ENCODE results near the gene RAB43.
"Not testable (repeated sequence)": the region's sequence is repeated elsewhere in the genome, so short reads cannot be mapped to it uniquely, and the experiment has no call there.

RAB43 gene

GRCh38 chr3:129139911-129140310 is 18.3 kb upstream of the RAB43 start:
- H3K4me1 ChIP-seq (ENCODE audit: insufficient read depth, low read length, poor library complexity, severe bottlenecking), result no peaks in the 10 kb centered on the region
- H3K27me3 ChIP-seq (ENCODE audit: insufficient read depth, low read length, poor library complexity, severe bottlenecking), result no peaks in the 10 kb centered on the region
- peaks cover 36% of the 10 kb centered on the region; the same call in 1 of the 2 replicates for H3K36me3 ChIP-seq (ENCODE audit: insufficient read depth, low read length)
- no peaks in the 10 kb centered on the region for H3K9me3 ChIP-seq (ENCODE audit: insufficient read depth, low read depth, low read length)
- H3K79me2 ChIP-seq (ENCODE audit: insufficient read depth, low read length), result no peaks in the 10 kb centered on the region
- no peak overlapping the region for H3K4me3 ChIP-seq (ENCODE audit: low read length, poor library complexity, severe bottlenecking)
- H2AFZ ChIP-seq (ENCODE audit: low read length), result no peak overlapping the region
- H3F3A ChIP-seq (ENCODE audit: low read depth), result no peaks in the 10 kb centered on the region
- TF ChIP-seq CTCF (conservative IDR thresholded peaks at IDR 0.05; ENCODE audit: low read length) (no peak), EZH2phosphoT487 (IDR thresholded peaks at IDR 0.05; ENCODE audit: borderline replicate concordance) (no peak)
- H4K20me1 ChIP-seq (ENCODE audit: insufficient read depth, low read length, poor library complexity, severe bottlenecking), result no peaks in the 10 kb centered on the region
- H3K9me2 ChIP-seq (replicated peaks; ENCODE audit: low read depth, low read length), result no peaks in the 10 kb centered on the region
- H3K4me2 ChIP-seq (ENCODE audit: low read depth, low read length, poor library complexity, severe bottlenecking), result no peak overlapping the region
- no peak overlapping the region for H3K9ac ChIP-seq (ENCODE audit: low read depth, low read length, poor library complexity, severe bottlenecking)

GRCh38 chr3:129136275-129136674 is 14.7 kb upstream of the RAB43 start:
- not testable (repeated sequence) for H3K4me3 ChIP-seq (ENCODE audit: low read length, poor library complexity, severe bottlenecking); H3K9me2 ChIP-seq (replicated peaks; ENCODE audit: low read depth, low read length); H3K79me2 ChIP-seq (ENCODE audit: insufficient read depth, low read length); H3K9me3 ChIP-seq (ENCODE audit: insufficient read depth, low read depth, low read length); H3K4me2 ChIP-seq (ENCODE audit: low read depth, low read length, poor library complexity, severe bottlenecking); H3F3A ChIP-seq (ENCODE audit: low read depth); H2AFZ ChIP-seq (ENCODE audit: low read length); H3K27me3 ChIP-seq (ENCODE audit: insufficient read depth, low read length, poor library complexity, severe bottlenecking); H4K20me1 ChIP-seq (ENCODE audit: insufficient read depth, low read length, poor library complexity, severe bottlenecking); H3K9ac ChIP-seq (ENCODE audit: low read depth, low read length, poor library complexity, severe bottlenecking); H3K4me1 ChIP-seq (ENCODE audit: insufficient read depth, low read length, poor library complexity, severe bottlenecking)
- H3K36me3 ChIP-seq (ENCODE audit: insufficient read depth, low read length), result peaks cover 52% of the 10 kb centered on the region; the same call in 1 of the 2 replicates

- peaks cover 66% of the 10 kb centered on the region; the same call in 1 of the 2 replicates for H3K36me3 ChIP-seq (ENCODE audit: insufficient read depth, low read length)
- TF ChIP-seq EZH2phosphoT487 (IDR thresholded peaks at IDR 0.05; ENCODE audit: borderline replicate concordance) (no peak), CTCF (conservative IDR thresholded peaks at IDR 0.05; ENCODE audit: low read length) (no peak)
- no peak overlapping the region for H3K9ac ChIP-seq (ENCODE audit: low read depth, low read length, poor library complexity, severe bottlenecking)
- H3K4me1 ChIP-seq (ENCODE audit: insufficient read depth, low read length, poor library complexity, severe bottlenecking), result no peaks in the 10 kb centered on the region
- no peaks in the 10 kb centered on the region for H3K27me3 ChIP-seq (ENCODE audit: insufficient read depth, low read length, poor library complexity, severe bottlenecking)
- H3F3A ChIP-seq (ENCODE audit: low read depth), result no peaks in the 10 kb centered on the region
- no peaks in the 10 kb centered on the region for H4K20me1 ChIP-seq (ENCODE audit: insufficient read depth, low read length, poor library complexity, severe bottlenecking)
- no peaks in the 10 kb centered on the region for H3K9me3 ChIP-seq (ENCODE audit: insufficient read depth, low read depth, low read length)
- no peak overlapping the region for H3K4me3 ChIP-seq (ENCODE audit: low read length, poor library complexity, severe bottlenecking)
- H3K9me2 ChIP-seq (replicated peaks; ENCODE audit: low read depth, low read length), result no peaks in the 10 kb centered on the region
- no peak overlapping the region for H3K4me2 ChIP-seq (ENCODE audit: low read depth, low read length, poor library complexity, severe bottlenecking)
- H2AFZ ChIP-seq (ENCODE audit: low read length), result no peak overlapping the region
- no peaks in the 10 kb centered on the region for H3K79me2 ChIP-seq (ENCODE audit: insufficient read depth, low read length)
Measured at GRCh38 chr3:129132097-129132866, 10.7 kb upstream of the RAB43 start.

Measured in Loucy (cell line).